ENCODE results near the gene HAPLN2.
"Not testable (repeated sequence)": the region's sequence is repeated elsewhere in the genome, so short reads cannot be mapped to it uniquely, and the experiment has no call there.

Gene HAPLN2

DNA sequence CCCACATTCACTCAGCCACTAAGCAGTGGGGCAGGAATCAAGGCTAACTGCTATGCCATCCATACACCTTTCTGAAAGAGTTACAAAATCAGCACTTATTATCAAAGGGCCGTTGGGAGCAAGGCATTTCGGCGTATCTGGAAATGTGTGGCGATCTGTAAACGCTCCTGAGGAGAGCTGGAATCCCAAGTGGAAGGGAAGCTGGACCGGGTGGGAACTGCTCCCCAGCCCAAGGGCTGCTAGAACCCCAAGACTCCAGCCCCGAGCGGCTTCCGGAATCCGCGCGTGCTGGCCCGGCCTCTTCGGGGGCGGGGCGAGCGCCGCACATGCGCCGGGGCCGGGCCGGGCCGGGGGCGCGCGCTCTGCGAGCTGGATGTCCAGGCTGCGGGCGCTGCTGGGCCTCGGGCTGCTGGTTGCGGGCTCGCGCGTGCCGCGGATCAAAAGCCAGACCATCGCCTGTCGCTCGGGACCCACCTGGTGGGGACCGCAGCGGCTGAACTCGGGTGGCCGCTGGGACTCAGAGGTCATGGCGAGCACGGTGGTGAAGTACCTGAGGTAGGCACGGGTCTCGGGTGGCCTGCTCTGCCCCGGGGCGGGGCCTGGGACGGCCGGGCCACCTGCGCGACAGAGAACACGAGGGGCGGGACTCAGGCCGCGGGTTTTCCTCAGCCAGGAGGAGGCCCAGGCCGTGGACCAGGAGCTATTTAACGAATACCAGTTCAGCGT, 27.6 kb upstream of the HAPLN2 start, which contains the start of gene NAXE:
NAXE (plus strand) TSS at position 345 of the 726 bp plus-strand sequence; CDS start at position 374, 29 bp downstream.
- peak; percentile 46 to 72 for DNase-seq (ENCODE audit: low read depth in 2 of 2)

GRCh38 chr1:156592158-156592909, 26.9 kb upstream of the HAPLN2 start:
- DNase-seq (ENCODE audit: low read depth in 2 of 2): no peak

- no peak for DNase-seq (ENCODE audit: low read depth in 2 of 2)
These were observed 26.1 kb upstream of the HAPLN2 start for GRCh38 chr1:156592910-156593660.

DNA sequence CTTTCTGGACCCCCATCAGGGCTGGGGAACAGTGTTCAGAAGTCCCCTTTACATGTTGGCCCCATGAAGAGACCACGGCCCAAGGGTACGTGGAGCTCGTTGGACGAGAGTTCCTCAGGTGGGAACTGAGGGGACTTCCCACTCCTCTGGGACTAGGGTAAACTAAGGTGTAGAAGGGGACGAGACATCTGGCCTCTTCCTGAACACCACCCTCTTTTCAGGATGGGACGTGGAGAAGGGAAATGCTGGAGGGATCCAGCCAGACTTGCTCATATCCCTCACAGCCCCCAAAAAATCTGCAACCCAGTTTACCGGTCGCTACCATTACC, 25.6 kb upstream of the HAPLN2 start:
- DNase-seq (ENCODE audit: low read depth in 2 of 2): no peak

GRCh38 chr1:156594190-156594589, 25.0 kb upstream of the HAPLN2 start:
- no peak for DNase-seq (ENCODE audit: low read depth in 2 of 2)

DNA sequence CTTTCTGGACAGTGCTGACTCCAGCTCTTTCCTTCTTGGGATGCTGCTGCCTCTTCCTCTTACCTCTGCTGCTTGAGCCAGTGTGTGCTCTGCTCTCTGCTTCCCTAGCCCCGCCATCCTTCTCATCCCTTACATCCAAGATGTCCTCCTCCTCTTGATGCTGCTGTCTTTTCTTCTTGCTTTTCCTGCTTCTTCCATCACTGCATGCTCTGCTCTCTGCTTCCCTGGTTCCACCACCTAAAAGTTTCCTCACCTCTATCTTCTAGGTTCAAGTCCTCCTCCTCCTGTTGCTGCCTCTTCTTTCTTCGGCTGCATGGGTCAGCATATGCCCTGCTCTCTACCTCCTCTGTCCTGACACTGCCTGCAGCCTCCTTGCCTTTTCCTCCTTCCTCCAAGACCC, 24.2 kb upstream of the HAPLN2 start:
- DNase-seq (ENCODE audit: low read depth in 2 of 2): no peak

GRCh38 chr1:156596426-156596825, 22.8 kb upstream of the HAPLN2 start:
- no peak for DNase-seq (ENCODE audit: low read depth in 2 of 2)

DNA sequence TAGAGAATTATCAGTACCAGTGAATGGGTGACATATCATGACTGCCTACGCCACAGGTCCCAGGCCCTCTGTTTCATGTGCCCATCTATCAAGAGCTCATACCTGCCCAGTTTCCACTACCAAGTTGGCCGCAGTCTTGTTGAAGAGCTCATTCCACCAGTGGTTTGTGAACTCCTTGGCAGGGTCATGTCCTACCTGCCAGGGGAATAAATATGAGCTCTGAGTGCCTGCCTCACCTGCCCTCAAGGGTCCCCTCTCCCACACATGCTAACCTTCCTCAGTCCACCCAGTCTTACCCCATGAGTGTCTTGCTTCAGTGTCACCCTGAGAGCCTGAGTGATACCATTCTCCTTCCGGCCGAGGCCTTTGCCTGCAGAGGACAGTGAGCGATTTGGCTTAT, 21.1 kb upstream of the HAPLN2 start:
- DNase-seq (ENCODE audit: low read depth in 2 of 2): no peak

GRCh38 chr1:156598731-156599432, 20.3 kb upstream of the HAPLN2 start:
- DNase-seq (ENCODE audit: low read depth in 2 of 2): no peak

DNA sequence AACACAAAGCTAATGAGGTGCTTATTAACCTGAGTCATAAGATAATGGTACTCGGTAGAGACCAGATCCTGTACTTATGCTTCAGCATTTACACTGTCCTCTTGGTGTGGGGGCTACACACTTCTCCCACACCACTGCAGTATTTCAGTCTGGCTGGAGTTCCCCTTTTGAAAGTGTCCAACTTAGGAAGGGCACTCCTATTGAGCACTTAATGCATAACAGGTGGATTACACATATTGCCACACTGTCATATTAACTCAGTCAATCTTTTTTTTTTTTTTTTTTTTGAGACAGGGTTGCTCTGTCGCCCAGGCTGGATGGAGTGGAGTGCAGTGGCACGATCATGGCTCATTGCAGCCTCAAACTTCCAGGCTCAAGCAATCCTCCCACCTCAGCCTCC, 19.4 kb upstream of the HAPLN2 start:
- DNase-seq (ENCODE audit: low read depth in 2 of 2): no peak

GRCh38 chr1:156600733-156601121, 18.5 kb upstream of the HAPLN2 start:
- no peak for DNase-seq (ENCODE audit: low read depth in 2 of 2)

DNA sequence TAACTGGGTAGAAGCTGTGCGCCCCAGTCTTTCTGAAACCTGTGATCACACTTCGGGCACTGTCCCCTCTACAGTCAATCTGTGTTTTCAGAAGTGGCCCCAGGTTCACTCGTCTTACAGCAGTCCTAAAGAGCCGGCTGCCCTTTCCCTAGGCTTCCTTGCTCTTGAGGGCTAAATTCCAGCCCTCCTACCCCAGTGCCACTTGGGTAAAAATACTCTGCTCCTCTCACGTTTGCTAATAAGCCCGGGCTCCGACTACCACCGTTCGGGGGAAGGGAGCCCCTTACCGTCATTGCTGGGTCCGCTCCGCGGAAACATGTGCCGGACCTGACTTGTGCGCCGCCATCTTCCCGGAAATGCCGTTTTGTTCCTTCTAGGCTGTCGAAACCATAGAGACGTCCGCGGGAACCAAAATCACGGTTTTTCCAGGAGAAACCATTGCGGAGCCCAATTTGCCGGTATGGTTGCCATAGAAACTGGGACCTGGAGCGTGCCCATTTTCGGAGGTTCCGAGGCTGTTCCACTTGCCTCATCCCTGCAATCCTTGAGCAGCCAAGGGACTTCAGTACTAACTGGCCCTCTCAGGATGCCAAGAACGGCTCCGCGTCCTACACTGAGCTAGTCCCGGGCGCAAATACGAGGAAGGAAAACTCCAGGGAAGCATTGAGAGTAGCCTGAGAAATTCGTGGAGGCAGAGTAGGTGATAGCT, 17.9 kb upstream of the HAPLN2 start, which contains the start of gene GPATCH4:
GPATCH4 (minus strand) TSS at position 358 of the 709 bp plus-strand sequence.
- peak; percentile 63 to 67 for DNase-seq (ENCODE audit: low read depth in 2 of 2)

DNA sequence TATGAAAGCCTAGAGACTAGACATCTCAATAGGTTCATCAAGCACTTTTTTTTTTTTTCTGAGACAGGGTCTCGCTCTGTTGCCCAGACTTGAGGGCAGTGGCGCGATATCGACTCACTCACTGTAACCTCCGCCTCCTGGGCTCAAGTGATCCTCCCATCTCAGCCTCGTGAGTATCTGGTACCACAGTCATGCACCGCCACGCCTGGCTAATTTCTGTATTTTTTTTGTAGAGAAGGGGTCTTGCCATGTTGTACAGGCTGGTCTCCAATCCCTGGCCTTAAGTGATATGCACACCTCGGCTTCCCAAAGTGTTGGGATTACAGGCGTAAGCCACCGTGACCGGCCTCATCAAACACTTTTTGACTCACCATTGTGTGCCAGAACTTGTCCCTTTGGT, 17.3 kb upstream of the HAPLN2 start:
- DNase-seq (ENCODE audit: low read depth in 2 of 2): no peak

DNA sequence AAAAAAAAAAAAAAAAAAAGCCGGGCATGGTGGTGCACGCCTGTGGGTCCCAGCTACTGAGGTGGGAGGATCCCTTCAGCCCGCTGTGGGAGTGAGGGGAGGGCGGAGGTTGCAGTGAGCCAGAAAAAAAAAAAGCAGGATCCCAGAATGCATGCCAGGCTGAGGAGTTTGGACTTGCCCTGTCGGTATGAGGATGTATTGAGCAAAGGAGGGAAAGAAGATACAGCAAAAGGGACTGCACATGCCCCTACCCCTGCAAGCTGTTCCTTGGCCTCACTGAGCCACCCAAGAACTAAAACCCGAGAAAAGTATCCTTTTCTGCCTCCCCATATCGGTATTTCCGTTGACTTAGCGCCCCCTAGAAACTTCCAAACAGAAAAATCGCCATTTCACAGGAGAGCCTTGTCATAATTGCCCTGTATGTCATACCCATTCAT, 16.6 kb upstream of the HAPLN2 start:
- no peak for DNase-seq (ENCODE audit: low read depth in 2 of 2)

GRCh38 chr1:156607344-156607743, 11.9 kb upstream of the HAPLN2 start:
- DNase-seq (ENCODE audit: low read depth in 2 of 2): not testable (repeated sequence)

DNA sequence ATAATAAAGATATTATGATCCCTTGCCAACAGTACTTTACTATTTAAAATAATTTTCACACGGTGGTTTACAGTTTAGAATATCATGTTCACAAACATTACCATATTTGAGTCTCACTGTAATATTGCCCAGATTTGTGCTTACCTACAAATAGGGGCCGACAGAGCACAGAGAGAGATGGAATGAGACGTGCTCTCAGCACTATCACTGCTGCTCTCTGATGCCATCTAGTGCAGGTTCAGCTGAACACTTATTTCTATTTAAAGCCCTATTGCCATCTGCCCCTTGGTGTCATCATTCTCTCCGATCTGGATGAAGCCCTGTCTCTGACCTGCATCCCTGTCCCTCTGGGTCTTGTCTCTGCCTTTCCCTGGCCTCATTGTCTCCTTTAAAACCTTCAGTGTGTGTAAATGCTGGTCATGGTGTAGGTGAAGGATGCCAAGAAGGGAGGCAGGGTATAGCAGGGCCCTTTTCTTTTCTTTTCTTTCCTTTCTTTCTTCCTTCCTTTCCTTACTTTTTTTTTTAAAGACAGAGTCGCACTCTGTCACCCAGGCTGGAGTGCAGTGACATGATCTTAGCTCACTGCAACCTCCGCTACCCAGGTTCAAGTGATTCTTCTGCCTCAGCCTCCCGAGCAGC, 11.1 kb upstream of the HAPLN2 start:
- DNase-seq (ENCODE audit: low read depth in 2 of 2): peak in 1 of 2 donors; percentile 53

GRCh38 chr1:156608981-156609380, 10.2 kb upstream of the HAPLN2 start:
- peak in 1 of 2 donors; percentile 62 for DNase-seq (ENCODE audit: low read depth in 2 of 2)

DNA sequence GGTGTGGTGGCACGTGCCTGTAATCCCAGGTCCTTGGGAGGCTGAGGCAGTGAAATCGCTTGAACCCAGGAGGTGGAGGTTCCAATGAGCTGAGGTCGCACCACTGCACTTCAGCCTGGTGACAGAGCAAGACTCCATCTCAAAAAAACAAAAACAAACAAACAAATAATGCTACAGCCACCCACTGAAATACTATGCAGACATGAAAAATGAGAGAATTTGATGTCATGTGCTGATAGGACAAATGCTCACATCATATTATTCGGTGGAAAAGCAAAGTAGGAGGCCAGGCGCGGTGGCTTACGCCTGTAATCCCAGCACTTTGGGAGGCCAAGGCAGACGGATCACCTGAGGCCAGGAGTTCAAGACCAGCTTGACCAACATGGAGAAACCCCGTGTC, 9.1 kb upstream of the HAPLN2 start:
- DNase-seq (ENCODE audit: low read depth in 2 of 2): not testable (repeated sequence)

GRCh38 chr1:156612666-156613065, 6.5 kb upstream of the HAPLN2 start:
- no peak for DNase-seq (ENCODE audit: low read depth in 2 of 2)

DNA sequence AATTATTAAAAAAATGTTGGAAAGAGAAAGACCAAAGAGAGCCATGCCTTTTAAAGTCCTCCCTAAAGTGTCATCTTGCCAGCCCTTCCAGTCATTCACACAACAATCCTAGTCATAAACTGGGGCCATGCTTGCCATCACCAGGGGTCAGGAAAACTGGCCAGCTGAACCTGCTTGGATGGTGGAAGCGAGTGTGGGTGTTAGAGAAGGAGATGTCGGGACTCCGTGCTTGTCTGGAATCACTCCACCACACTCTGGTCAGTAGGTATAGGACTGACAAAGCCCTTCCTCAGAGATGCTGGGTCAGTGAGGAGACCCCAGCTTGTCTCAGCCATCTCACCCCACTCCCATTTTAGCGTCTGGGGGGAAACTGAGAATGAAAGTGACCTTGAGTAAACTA, 3.3 kb upstream of the HAPLN2 start:
- no peak for DNase-seq (ENCODE audit: low read depth in 2 of 2)

GRCh38 chr1:156616463-156616862, 2.8 kb upstream of the HAPLN2 start:
- no peak for DNase-seq (ENCODE audit: low read depth in 2 of 2)

All from stimulated activated CD4-positive, alpha-beta T cell treated with anti-CD3 and anti-CD28 coated beads, Interleukin-1b, Interleukin-23, amount 100 ng/mL, for 4 hours (primary cell).